ENCODE data around the gene ANO6.
A peak's percentile ranks its signal among the peaks of the same experiment; 100 is the strongest.

Gene ANO6

GRCh38 chr12:45415393-45415817 is 199.5 kb downstream of the ANO6 start:
- no peak for DNase-seq

GRCh38 chr12:45416126-45416525 is 200.2 kb downstream of the ANO6 start:
- no peak for DNase-seq

DNA sequence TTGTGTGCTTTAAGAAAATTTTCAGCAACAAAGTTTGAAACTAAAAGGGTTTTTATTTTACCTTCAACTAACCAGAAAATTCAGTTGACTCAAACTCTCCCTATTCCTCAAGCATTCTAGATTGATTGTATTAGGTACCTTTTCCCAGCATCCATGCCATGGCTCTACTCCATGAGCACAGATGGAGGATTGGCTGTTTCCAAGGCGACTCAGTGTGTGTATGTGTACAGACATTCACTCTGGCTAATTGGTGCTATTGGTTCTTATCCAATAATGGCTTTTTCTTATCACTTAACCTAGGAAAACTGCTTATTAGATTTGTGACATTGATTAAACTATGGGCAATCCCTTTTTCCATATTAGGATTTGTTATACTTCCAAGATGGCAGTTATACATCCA is 202.6 kb downstream of the ANO6 start:
- no peak for DNase-seq

DNA sequence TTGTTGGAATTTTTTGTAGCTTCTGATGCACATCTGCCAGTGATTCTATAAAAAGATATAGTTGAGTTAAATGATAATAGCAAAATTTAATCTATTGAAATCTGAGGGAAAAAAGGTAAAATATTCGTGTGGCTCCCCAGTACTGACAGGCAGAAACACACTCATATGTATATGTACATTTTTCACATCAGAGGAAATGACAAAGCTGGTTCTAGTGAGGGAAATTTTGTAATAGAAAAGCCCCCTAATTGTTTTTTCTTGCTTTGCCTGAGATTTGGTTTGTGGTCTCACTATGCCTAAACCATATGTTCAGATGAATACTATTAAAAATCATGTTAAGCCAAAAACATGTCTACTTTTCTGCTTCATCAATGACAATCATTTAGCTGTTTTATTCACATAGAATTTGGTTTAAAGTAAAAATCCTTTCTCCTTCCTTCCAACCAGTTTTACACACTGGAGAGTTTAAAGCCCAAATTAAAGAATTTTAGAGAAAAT is 203.5 kb downstream of the ANO6 start:
- no peak for DNase-seq

DNA sequence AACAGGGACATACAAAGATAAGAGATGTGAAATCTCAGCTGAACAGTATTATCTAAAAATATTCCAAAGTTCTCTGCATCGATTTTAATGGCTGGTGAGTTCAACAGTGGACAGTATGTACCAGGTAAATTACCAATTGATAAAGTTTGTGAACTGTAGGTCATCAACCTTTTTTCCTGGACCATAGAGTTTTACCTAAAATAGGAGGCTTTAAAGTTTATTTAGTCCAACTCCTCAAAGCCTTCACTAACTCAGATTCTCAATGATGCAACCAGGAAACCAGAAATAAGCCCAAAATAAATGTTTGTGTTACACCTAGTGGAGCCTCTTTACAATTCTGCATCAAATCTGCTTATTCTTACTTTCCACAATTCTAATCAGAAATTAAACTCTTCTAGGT is 205.8 kb downstream of the ANO6 start:
- DNase-seq: no peak

DNA sequence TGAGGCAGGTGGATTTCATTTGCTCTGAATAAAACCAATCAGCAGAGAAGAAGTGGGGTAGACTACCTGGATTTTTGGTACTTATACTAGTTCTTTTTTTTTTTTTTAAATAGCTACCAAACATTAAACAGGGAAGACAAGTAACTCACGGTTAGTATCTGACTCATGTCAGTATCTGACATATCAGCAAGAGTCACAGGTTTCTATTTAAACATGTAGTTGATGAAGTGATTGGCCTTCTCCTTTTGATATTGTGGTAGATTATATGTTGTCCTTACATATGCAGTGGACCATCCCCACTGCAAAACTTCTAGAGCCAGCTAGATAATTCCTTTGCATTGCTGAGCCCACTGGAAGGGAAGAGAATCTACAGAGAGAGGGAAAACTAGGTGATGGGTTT is 208.0 kb downstream of the ANO6 start:
- no peak for DNase-seq

- DNase-seq: no peak
These were observed 209.5 kb downstream of the ANO6 start for GRCh38 chr12:45425426-45425825.

- DNase-seq: no peak
These were observed 210.4 kb downstream of the ANO6 start for GRCh38 chr12:45426294-45426693.

GRCh38 chr12:45427042-45427441 is 211.1 kb downstream of the ANO6 start:
- no peak for DNase-seq

DNA sequence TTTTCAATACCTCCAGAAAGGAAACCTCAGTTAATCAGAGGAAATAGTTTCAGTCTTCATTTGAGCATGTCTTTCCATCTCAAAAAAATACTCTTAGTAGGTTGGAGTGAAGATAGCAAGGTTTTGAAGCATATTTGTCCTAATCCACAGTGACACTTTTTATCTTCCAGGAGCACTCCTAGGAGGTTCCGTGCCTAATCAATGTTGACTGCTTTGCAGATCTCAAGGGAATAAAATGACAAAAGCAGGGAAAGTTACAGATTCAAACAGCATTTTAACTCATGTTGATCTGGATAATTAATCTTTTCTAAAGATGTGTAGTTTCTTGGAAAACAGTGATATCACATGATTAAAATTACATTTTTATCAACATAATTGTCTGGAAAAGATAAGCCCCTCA is 213.9 kb downstream of the ANO6 start:
- no peak for DNase-seq

DNA sequence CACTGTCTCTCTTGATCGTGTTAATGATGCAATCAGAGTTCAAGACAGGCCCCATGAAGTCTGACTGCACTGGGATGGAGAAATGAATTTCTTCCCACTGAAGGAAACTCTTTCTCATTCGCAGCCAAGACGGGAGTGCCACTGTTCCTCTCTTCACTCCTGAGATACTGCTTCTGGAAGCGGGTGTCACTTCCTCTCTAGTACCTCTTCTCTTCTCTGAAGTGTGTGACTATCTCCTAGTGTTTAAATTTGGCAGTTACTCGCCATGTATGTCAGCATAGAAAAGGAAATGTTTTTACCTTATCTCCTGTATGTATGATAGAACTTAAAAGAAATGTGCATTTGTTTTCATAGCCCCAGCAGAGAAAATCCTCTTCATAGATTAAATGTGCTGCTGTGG is 215.2 kb downstream of the ANO6 start:
- no peak for DNase-seq

- DNase-seq: no peak
These were observed 216.8 kb downstream of the ANO6 start for GRCh38 chr12:45432710-45433109.

DNA sequence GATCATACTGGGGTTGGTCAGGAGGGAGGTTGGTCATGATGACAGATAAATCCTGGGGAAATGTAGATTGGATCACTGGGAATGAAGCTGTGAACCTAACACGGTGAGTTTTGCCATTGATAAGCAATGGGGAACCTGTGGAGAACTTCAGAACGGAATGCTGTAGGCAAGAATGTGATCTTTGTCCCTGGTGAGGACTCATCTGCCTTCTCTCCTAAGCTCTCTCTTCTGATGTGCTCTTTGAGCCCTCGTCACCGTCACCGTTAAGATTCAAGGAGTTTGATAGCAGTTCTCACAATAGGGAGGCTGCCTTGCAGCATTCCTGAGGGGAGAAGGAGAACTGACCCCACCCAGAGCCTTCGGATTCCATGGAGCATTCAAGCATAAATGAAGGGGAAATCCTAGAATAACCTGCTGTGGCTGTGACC is 217.6 kb downstream of the ANO6 start:
- no peak for DNase-seq

DNA sequence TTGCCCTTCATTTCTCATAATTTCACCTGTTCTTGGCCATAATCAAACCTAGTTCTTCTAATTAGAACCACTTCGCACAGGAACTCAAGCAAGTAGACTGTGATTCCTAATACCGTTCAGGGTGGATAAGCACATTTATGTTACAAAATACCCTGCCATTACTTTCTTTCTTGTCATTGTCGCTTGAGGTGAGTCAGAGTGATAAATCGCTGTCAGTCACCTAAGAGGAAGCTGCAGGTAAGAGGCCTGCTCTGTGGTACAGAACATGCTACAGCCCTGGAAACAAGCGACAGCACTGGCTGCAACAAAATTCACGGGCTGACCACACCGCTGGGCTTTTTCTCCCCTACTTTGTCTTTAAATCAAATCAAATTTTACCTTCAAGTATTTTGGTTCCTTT is 218.2 kb downstream of the ANO6 start:
- no peak for DNase-seq

GRCh38 chr12:45435945-45436710 is 220.2 kb downstream of the ANO6 start:
- DNase-seq: no peak

- DNase-seq: no peak
These were observed 223.1 kb downstream of the ANO6 start for GRCh38 chr12:45439039-45439438.

DNA sequence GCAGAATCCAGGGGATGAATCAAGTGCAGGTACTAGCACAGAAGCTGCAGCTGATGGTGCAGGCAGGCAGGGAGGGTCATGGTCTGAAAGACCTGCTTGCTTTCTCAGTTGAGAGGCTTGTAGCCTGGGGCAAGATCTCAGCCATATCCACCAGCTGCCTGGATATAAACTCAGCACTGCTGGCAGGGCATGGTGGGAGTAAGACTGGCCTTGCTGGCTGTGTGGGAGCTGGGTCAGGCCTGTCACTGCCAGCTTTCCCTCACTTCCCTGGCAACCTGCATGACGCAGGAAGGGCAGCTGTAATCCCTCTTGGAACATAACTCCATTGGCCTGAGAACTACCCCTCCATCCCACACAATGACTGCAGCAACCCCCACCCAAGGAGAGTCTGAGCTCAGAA is 230.1 kb downstream of the ANO6 start:
- no peak for DNase-seq

DNA sequence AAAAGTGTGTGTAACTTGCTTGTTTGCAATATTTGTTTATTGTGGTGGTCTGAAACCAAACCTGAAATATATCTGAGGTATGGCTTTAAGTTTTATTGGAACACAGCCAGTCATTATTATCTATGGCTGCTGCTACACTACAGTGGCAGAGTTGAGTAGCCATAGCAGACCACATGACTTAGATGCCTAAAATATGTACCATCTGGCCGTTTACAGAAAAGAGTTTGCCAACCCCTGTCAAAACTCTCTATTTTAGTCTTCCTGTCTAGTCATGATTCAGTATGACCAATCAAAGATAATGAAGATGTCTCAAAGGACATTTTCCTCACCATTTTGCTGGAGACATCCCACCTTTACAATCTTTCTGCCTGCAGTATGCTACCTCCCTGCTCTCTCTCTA is 242.3 kb downstream of the ANO6 start:
- no peak for DNase-seq

DNA sequence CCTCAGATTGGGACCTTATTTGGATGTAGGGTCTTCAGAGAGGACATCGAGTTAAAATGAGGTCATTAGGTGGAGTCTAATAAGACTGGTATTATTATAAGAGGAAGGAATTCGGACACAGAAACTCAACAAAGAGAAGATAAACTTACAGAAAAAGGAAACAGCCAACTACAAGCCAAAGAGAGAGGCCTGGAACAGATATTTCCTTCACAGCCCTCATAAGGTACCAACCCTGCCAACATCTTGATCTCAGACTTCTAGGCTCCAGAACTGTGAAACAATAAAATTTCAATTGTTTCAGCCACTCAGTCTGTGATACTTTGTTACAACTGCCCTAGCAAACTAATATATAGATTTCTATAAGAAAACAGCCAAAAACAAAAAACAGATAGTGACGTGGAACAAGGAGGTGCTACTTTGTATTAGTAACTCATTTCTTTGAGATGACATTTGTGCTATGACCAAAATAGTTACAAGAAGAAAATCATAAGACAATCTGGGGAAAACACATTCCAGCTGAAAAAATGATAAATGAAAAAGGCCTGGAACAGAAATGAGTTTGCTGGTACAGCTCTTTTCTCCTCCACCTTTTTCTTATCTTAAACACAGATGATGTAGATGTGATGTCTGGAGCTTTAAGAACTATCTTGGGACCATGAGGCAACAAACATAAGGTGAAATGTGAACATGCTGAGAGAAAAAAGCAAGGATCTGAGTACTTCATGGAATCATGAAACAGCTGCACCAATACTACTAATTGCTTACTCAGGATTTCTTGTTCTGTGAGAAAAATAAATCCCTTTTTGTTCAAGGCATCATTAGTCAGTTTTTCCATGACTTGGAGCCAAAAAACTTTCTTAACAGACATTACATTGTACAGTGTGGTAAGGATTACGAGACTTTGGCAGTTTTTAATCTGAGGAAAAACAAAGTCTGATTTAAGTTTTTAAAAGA is 243.2 kb downstream of the ANO6 start:
- no peak for DNase-seq

GRCh38 chr12:45462506-45462905 is 246.6 kb downstream of the ANO6 start:
- DNase-seq: no peak

DNA sequence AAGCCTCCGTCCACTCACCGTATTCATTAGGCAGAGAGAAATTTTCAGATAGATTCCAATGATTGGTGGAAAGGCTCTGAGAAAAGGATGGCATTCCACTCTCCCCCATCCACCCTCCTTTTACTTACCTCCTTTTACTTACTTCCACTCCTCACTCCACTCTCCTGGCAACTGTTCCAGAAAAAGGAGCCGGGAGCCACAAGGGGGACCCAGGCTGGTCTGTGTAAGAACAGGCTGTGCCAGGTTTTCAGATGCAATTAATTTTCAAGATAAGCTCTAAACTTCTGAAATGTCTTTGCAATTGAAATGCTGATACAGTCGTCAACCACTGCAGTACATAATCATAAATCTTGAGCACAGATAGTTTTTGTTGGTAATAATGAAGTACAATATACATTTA is 248.8 kb downstream of the ANO6 start:
- DNase-seq: no peak

- DNase-seq: no peak
These were observed 253.1 kb downstream of the ANO6 start for GRCh38 chr12:45468751-45469615.

GRCh38 chr12:45469902-45470301 is 254.0 kb downstream of the ANO6 start:
- DNase-seq: peak; percentile 17
